ENCODE measurements around the gene MINDY3. TPM values are rescaled to one million over a fixed set of nuclear protein-coding genes. Genes with fewer than 3 reads are reported as not detected.

Gene MINDY3
- total RNA-seq, 1 experiment from 2014 or later: 10.4 TPM

GRCh38 chr10:15863733-15864132, 3.4 kb upstream of the MINDY3 start:
- Histone ChIP-seq H3K4me1 (ENCODE audit: control insufficient read depth, insufficient read depth, low read length) (peaks cover 4% of the 10 kb centered on the region; the same call in 1 of the 2 replicates), H3K27ac (ENCODE audit: low read length) (no peak overlapping the region), H3K36me3 (ENCODE audit: control insufficient read depth, insufficient read depth, low read length) (no peaks in the 10 kb centered on the region), H3K4me3 (ENCODE audit: low read depth in 2 of 2, low read length in 2 of 2) (no peak overlapping the region), H3K9me3 (ENCODE audit: control insufficient read depth, insufficient read depth, low read depth, low read length) (peaks cover 3% of the 10 kb centered on the region; the same call in 1 of the 2 replicates), H3K27me3 (ENCODE audit: control insufficient read depth, insufficient read depth, low read length) (peaks cover 13% of the 10 kb centered on the region)
- CTCF ChIA-PET: no interaction called here
- ATAC-seq (no peak), DNase-seq (ENCODE audit: low read depth, low spot score) (no peak)
- POLR2A ChIA-PET: no interaction called here
- no TSS peak for BruUV-seq (replicated peaks)
- intact Hi-C loops (cut with micrococcal nuclease; ENCODE audit: unreplicated experiment) (no loop called here), in situ Hi-C loops (cut with HindIII; ENCODE audit: low pct_unique_long_range_greater_than_20kb, low sequenced_read_pairs) (no loop called here)
- TF ChIP-seq CTCF (IDR thresholded peaks at IDR 0.05) (no peak), TCF7L2 (IDR thresholded peaks at IDR 0.05; ENCODE audit: low read depth, low read length) (no peak), SIN3A (IDR thresholded peaks at IDR 0.05; ENCODE audit: borderline replicate concordance, insufficient read depth, low read depth, low read length) (no peak), POLR2AphosphoS5 (IDR thresholded peaks at IDR 0.05; ENCODE audit: low read depth, low read length) (no peak)
- TF ChIP-seq, protein P1, sequence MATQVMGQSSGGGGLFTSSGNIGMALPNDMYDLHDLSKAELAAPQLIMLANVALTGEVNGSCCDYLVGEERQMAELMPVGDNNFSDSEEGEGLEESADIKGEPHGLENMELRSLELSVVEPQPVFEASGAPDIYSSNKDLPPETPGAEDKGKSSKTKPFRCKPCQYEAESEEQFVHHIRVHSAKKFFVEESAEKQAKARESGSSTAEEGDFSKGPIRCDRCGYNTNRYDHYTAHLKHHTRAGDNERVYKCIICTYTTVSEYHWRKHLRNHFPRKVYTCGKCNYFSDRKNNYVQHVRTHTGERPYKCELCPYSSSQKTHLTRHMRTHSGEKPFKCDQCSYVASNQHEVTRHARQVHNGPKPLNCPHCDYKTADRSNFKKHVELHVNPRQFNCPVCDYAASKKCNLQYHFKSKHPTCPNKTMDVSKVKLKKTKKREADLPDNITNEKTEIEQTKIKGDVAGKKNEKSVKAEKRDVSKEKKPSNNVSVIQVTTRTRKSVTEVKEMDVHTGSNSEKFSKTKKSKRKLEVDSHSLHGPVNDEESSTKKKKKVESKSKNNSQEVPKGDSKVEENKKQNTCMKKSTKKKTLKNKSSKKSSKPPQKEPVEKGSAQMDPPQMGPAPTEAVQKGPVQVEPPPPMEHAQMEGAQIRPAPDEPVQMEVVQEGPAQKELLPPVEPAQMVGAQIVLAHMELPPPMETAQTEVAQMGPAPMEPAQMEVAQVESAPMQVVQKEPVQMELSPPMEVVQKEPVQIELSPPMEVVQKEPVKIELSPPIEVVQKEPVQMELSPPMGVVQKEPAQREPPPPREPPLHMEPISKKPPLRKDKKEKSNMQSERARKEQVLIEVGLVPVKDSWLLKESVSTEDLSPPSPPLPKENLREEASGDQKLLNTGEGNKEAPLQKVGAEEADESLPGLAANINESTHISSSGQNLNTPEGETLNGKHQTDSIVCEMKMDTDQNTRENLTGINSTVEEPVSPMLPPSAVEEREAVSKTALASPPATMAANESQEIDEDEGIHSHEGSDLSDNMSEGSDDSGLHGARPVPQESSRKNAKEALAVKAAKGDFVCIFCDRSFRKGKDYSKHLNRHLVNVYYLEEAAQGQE (IDR thresholded peaks at IDR 0.05; ENCODE audit: insufficient read depth in 1 of 2, low read depth in 2 of 2, low read length in 1 of 2): no peak

GRCh38 chr10:15863323-15863722, 3.0 kb upstream of the MINDY3 start:
- no TSS peak for BruUV-seq (replicated peaks)
- intact Hi-C loops (cut with micrococcal nuclease; ENCODE audit: unreplicated experiment) (no loop called here), in situ Hi-C loops (cut with HindIII; ENCODE audit: low pct_unique_long_range_greater_than_20kb, low sequenced_read_pairs) (no loop called here)
- TF ChIP-seq POLR2AphosphoS5 (IDR thresholded peaks at IDR 0.05; ENCODE audit: low read depth, low read length) (no peak), SIN3A (IDR thresholded peaks at IDR 0.05; ENCODE audit: borderline replicate concordance, insufficient read depth, low read depth, low read length) (no peak), TCF7L2 (IDR thresholded peaks at IDR 0.05; ENCODE audit: low read depth, low read length) (no peak), CTCF (IDR thresholded peaks at IDR 0.05) (no peak)
- TF ChIP-seq, protein P1 (IDR thresholded peaks at IDR 0.05; ENCODE audit: insufficient read depth in 1 of 2, low read depth in 2 of 2, low read length in 1 of 2): no peak
- POLR2A ChIA-PET: no interaction called here
- H3K27me3 ChIP-seq (ENCODE audit: control insufficient read depth, insufficient read depth, low read length): peaks cover 13% of the 10 kb centered on the region
- ATAC-seq: no peak
- H3K27ac ChIP-seq (ENCODE audit: low read length): no peak overlapping the region
- peaks cover 7% of the 10 kb centered on the region; the same call in 1 of the 2 replicates for H3K4me1 ChIP-seq (ENCODE audit: control insufficient read depth, insufficient read depth, low read length)
- H3K9me3 ChIP-seq (ENCODE audit: control insufficient read depth, insufficient read depth, low read depth, low read length): peaks cover 3% of the 10 kb centered on the region; the same call in 1 of the 2 replicates
- H3K36me3 ChIP-seq (ENCODE audit: control insufficient read depth, insufficient read depth, low read length): no peaks in the 10 kb centered on the region
- no peak overlapping the region for H3K4me3 ChIP-seq (ENCODE audit: low read depth in 2 of 2, low read length in 2 of 2)
- CTCF ChIA-PET: no interaction called here
- DNase-seq (ENCODE audit: low read depth, low spot score): no peak

Measured in Panc1 (cell line).